Progenitor cell of endocrine pancreas (in vitro differentiated cells): ENCODE measurements around the gene METTL22. TPM values are rescaled to one million over a fixed set of nuclear protein-coding genes. Genes with fewer than 3 reads are reported as not detected.
"Not testable (repeated sequence)": the region's sequence is repeated elsewhere in the genome, so short reads cannot be mapped to it uniquely, and the experiment has no call there.

Experiments used
- DNase-seq: peaks from one replicate; pipeline ENCODE4 v3.0.0; 2021; ENCODE audit warnings: low spot score; ENCODE audit not compliant: unreplicated experiment
- H3K27ac Mint-ChIP-seq: 2 replicates; pipeline ENCODE4 v1.8.0; 2021; ENCODE audit warnings: mild to moderate bottlenecking, moderate library complexity, mixed read lengths
- H3K27me3 Mint-ChIP-seq: 2 replicates; pipeline ENCODE4 v1.8.0; 2021; ENCODE audit warnings: mixed read lengths
- H3K36me3 Mint-ChIP-seq: 2 replicates; pipeline ENCODE4 v1.8.0; 2022; ENCODE audit warnings: mixed read lengths; ENCODE audit not compliant: insufficient read depth
- H3K4me1 Mint-ChIP-seq: 2 replicates; pipeline ENCODE4 v1.8.0; 2021; ENCODE audit warnings: low read depth, mixed read lengths
- H3K4me3 Mint-ChIP-seq: 2 replicates; pipeline ENCODE4 v1.8.0; 2021; ENCODE audit warnings: low read depth, mild to moderate bottlenecking, moderate library complexity, mixed read lengths
- H3K9me3 Mint-ChIP-seq: 2 replicates; pipeline ENCODE4 v1.8.0; 2021; ENCODE audit warnings: low read depth, mixed read lengths
- total RNA-seq: library from RNA; stranded (reverse); gene quantifications from 2 replicates; pipeline ENCODE4 v1.2.1, GENCODE V29; 2021
- TF ChIP-seq, protein P1 (sequence below): fragments of 200-600 bp; sonication (generic); IDR thresholded peaks from one replicate; pipeline ENCODE4 v1.5.0; 2021; ENCODE audit warnings: antibody characterized with exemption, mild to moderate bottlenecking; ENCODE audit not compliant: unreplicated experiment

METTL22 gene
- total RNA-seq, 1 donor from 2014 or later, result 56.5 TPM

DNA sequence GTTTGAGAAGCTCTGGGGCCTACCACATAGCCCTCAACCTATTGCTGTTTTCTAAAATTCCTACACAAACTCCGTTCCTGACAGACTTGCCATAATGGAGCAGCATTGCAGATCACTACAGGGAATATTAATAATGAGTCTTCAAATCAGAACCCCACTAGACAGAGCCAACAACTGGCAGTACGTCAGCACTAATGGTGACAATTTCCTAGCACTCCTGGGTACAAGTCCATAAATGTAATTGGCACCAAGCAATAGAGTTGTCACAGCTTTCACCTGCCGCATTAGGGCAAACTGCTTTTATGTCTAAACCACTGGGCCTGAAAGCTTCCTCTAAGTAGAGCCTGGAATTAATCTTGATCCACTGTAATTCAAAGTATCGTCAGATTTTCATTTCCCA is 27.4 kb downstream of the METTL22 start:
- Mint-ChIP-seq H3K4me3 (no peak overlapping the region), H3K27ac (no peak overlapping the region), H3K4me1 (peaks cover 11% of the 10 kb centered on the region), H3K27me3 (no peaks in the 10 kb centered on the region), H3K9me3 (no peaks in the 10 kb centered on the region), H3K36me3 (peaks cover 32% of the 10 kb centered on the region)
- TF ChIP-seq, protein P1, sequence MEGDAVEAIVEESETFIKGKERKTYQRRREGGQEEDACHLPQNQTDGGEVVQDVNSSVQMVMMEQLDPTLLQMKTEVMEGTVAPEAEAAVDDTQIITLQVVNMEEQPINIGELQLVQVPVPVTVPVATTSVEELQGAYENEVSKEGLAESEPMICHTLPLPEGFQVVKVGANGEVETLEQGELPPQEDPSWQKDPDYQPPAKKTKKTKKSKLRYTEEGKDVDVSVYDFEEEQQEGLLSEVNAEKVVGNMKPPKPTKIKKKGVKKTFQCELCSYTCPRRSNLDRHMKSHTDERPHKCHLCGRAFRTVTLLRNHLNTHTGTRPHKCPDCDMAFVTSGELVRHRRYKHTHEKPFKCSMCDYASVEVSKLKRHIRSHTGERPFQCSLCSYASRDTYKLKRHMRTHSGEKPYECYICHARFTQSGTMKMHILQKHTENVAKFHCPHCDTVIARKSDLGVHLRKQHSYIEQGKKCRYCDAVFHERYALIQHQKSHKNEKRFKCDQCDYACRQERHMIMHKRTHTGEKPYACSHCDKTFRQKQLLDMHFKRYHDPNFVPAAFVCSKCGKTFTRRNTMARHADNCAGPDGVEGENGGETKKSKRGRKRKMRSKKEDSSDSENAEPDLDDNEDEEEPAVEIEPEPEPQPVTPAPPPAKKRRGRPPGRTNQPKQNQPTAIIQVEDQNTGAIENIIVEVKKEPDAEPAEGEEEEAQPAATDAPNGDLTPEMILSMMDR, result no peak
- DNase-seq, result no peak

DNA sequence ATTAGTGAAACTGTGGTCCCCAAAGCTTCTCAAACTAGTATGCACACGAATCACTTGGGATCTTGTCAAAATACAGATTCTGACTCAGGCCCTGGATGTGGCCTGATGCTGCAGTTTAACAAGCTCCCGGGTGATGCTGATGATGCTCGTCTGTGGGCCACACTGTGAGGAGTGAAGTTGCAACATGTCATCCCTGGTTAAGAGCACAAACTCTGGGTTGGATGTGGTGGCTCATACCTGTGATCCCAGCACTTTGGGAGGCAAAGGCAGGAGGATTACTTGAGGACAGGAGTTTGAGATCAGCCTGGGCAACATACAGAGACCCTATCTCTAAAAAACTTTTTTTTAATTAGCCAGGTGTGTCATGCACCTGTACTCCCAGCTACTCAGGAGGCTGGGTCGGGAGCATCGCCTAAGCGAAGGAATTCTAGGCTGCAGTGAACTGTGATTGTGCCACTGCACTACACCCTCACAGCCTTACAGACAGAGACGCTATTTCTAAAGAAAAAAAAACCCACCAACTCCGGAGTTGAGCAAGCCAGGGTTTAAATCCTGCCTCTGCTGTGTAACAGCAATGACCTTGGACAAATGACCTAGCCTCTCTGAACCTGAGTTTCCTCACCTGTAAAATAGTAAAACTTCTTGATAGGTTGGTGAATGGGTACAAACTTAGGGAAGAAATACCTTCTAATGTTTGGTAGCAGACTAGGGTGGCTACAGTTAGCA is 28.5 kb downstream of the METTL22 start:
- TF ChIP-seq, protein P1, result no peak
- DNase-seq, result no peak
- no peak overlapping the region for H3K4me3 Mint-ChIP-seq
- no peak overlapping the region for H3K27ac Mint-ChIP-seq
- H3K9me3 Mint-ChIP-seq, result no peaks in the 10 kb centered on the region
- H3K36me3 Mint-ChIP-seq, result peaks cover 24% of the 10 kb centered on the region
- no peaks in the 10 kb centered on the region for H3K27me3 Mint-ChIP-seq
- peaks cover 11% of the 10 kb centered on the region for H3K4me1 Mint-ChIP-seq

- not testable (repeated sequence) for H3K9me3 Mint-ChIP-seq, DNase-seq, H3K27me3 Mint-ChIP-seq, H3K4me3 Mint-ChIP-seq
- Mint-ChIP-seq H3K27ac (peak overlapping the region; percentile 49), H3K4me1 (peaks cover 11% of the 10 kb centered on the region), H3K36me3 (peaks cover 12% of the 10 kb centered on the region)
- TF ChIP-seq, protein P1, result peak; percentile 44
Observed at GRCh38 chr16:8651958-8652357, 30.5 kb downstream of the METTL22 start.

- Mint-ChIP-seq H3K9me3 (no peaks in the 10 kb centered on the region), H3K27me3 (peaks cover 9% of the 10 kb centered on the region), H3K4me1 (peaks cover 11% of the 10 kb centered on the region), H3K27ac (no peak overlapping the region), H3K36me3 (no peaks in the 10 kb centered on the region), H3K4me3 (no peak overlapping the region)
- TF ChIP-seq, protein P1, result peak; percentile 59
- no peak for DNase-seq
Observed at GRCh38 chr16:8655184-8655717, 33.8 kb downstream of the METTL22 start.

DNA sequence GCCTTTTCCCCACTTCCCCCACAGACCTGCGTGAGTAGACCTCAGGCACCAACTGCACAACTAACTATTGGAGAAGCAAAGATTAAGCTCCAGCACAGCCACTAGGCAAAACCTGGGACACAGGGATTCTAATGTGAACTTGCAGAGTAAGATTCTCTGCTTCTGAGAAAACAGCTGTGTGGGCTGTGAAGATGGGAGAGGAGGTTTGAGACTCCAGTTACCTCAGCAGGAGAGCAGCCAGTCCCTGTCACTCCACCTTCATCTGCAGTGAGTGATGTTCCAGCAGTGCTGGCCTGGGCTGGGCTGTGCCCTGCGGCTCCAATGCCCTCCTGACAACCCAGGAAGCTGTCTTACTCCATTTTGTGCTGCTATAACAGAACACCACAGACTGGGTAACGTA is 34.9 kb downstream of the METTL22 start:
- Mint-ChIP-seq H3K9me3 (no peaks in the 10 kb centered on the region), H3K27ac (no peak overlapping the region), H3K27me3 (peaks cover 11% of the 10 kb centered on the region), H3K4me1 (peaks cover 11% of the 10 kb centered on the region), H3K36me3 (no peaks in the 10 kb centered on the region), H3K4me3 (no peak overlapping the region)
- TF ChIP-seq, protein P1, result no peak
- no peak for DNase-seq
